Activated CD8-positive, alpha-beta memory T cell treated with anti-CD3 and anti-CD28 coated beads for 1 hour (primary cell): ENCODE measurements around the gene KAZN.

Experiments used
- DNase-seq, 2 donors: peaks; one replicate each; pipeline ENCODE4 v3.0.0-alpha.2; 2020; ENCODE audit warnings: low read depth in 1 of 2; ENCODE audit errors: extremely low read depth in 1 of 2

KAZN gene

GRCh38 chr1:15158506-15159165 is 560.2 kb downstream of the KAZN start:
- DNase-seq: no peak

DNA sequence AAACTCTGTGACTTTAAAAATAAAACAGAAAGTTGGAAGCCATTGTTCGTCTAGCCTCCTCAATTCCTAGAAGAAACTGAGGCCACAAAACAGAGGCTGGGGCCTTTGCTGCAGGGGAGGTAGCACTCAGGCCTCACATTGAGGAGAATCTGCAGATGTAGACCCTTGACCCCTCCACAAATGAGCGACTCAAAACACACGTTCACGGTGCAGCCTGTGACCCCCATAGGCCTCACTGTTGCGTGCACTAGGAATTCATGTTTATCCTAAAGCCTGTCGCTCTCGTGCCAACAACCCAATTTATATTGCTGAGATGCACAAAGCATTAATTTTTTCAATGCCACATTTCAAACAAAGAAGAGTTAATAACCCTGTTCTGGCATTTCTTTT is 560.7 kb downstream of the KAZN start:
- DNase-seq: no peak

- no peak for DNase-seq
These were observed 562.1 kb downstream of the KAZN start for GRCh38 chr1:15160626-15161025.

DNA sequence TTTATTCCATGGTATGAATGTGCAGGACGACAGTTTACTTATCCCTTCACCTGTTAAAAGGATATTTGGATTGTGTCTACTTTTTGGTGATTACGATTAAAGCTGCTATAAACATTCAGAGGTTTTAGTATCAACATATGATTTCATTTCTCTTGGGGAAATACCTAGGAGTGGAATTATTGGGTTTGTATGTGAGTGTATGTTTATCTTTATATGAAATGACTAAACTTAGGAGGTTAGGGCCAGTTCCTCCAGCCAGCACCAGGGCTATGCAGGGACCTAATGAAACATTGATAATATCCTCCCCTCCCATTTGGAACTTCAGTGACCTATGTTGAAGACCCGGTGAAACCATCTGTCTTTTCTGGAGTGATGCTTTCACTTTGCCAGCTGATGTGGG is 568.9 kb downstream of the KAZN start:
- DNase-seq: no peak
